Vagina (tissue), 2 donors: ENCODE results near the gene NEK4.

Source experiments
- CTCF ChIP-seq, 3 experiments: fragments of 450-650 bp in 2 of 3; fragments of 200-600 bp in 1 of 3; sonication (generic) in 1 of 3; IDR thresholded peaks; one replicate each; pipeline ENCODE4 v1.5.1; 2017 to 2019; ENCODE audit warnings: antibody characterized with exemption in 3 of 3, mild to moderate bottlenecking in 2 of 3, moderate library complexity in 2 of 3
- POLR2A ChIP-seq, 2 donors: fragments of 450-650 bp; IDR thresholded peaks; one replicate each; pipeline ENCODE4 v1.6.1; 2017; ENCODE audit warnings: antibody characterized with exemption in 2 of 2, mild to moderate bottlenecking in 2 of 2, moderate library complexity in 2 of 2

DNA sequence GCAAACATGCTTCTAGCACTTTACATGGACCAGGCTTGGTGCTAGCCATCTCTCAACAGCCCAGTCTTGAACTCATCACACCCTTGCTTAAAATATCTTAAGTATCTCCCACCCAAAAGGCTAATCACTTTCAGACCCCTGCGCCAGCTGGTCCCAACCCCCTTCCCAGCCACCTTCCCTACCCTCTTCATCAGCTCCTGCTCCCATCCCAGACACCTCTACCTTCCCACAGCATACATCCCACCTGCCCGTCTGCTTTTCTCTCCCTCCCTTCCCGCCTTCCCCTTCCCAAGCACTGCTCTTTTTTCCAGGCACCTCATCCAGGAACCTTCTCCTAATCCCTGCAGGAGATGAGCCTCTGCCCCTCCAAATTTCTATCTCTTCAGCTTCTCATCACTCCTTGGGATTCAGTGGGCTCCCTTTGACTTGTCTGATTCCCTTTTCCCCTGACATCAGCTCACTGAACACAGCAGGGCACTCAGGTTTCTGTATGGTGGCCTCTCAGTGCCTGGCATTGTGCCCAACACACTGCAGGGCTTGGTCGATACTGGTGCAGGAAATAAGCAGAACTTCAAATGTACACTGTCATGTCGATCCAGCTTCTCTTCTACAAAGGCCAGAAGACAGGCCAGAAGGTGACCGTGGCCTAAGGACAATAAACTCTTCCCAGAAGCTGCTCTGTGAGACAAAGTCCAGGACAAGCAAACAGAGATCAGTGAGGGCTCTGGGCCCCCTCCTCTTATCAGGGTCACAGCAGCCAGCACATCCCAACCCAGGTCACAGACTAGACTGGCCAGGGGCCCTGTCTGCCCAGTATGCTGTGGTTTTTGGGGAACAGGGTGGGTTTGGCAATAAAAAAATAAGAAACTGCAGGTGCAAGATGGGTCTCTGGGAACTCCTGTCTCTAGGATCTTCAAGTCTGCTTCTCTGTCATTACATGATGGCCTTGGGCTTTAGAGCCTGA lies 4.4 kb upstream of the NEK4 start:
- TF ChIP-seq CTCF (IDR thresholded peaks at IDR 0.05) (no peak), POLR2A (IDR thresholded peaks at IDR 0.05) (no peak)
